Islet of Langerhans (tissue), 1 donor: Measurements from ENCODE around the gene SLC38A7.
A peak's percentile ranks its signal among the peaks of the same experiment; 100 is the strongest.
"Not testable (repeated sequence)": the region's sequence is repeated elsewhere in the genome, so short reads cannot be mapped to it uniquely, and the experiment has no call there.

Experiments
- FAIRE-seq: peaks from one replicate; lab custom pipeline; 2011; peaks lifted over from hg19 to GRCh38; lab: Jason Lieb, UNC

SLC38A7 gene

GRCh38 chr16:58678716-58679115, 5.9 kb downstream of the SLC38A7 start:
- FAIRE-seq = no peak

GRCh38 chr16:58678269-58678668, 6.3 kb downstream of the SLC38A7 start:
- FAIRE-seq = no peak

- no peak for FAIRE-seq
Observed at GRCh38 chr16:58670946-58671583, 13.5 kb downstream of the SLC38A7 start.

GRCh38 chr16:58670177-58670576, 14.4 kb downstream of the SLC38A7 start:
- FAIRE-seq = no peak

GRCh38 chr16:58665200-58665599, 19.4 kb downstream of the SLC38A7 start:
- FAIRE-seq = no peak

- FAIRE-seq = peak; percentile 93
Observed at GRCh38 chr16:58661199-58661830, 23.3 kb downstream of the SLC38A7 start.

- FAIRE-seq = not testable (repeated sequence)
Observed at GRCh38 chr16:58659911-58660310, 24.7 kb downstream of the SLC38A7 start.

- no peak for FAIRE-seq
Observed at GRCh38 chr16:58658796-58659211, 25.8 kb downstream of the SLC38A7 start.

- FAIRE-seq = no peak
Observed at GRCh38 chr16:58656899-58657298, 27.7 kb downstream of the SLC38A7 start.

- FAIRE-seq = no peak
Observed at GRCh38 chr16:58655215-58655596, 29.4 kb downstream of the SLC38A7 start.

GRCh38 chr16:58654560-58655214, 29.9 kb downstream of the SLC38A7 start:
- no peak for FAIRE-seq

- no peak for FAIRE-seq
Observed at GRCh38 chr16:58652741-58653140, 31.8 kb downstream of the SLC38A7 start.

GRCh38 chr16:58651965-58652348, 32.6 kb downstream of the SLC38A7 start:
- no peak for FAIRE-seq

- no peak for FAIRE-seq
Observed at GRCh38 chr16:58649707-58650106, 34.9 kb downstream of the SLC38A7 start.

GRCh38 chr16:58647107-58647506, 37.5 kb downstream of the SLC38A7 start:
- FAIRE-seq = no peak

- no peak for FAIRE-seq
Observed at GRCh38 chr16:58644765-58645487, 39.6 kb downstream of the SLC38A7 start.

- no peak for FAIRE-seq
Observed at GRCh38 chr16:58644108-58644507, 40.5 kb downstream of the SLC38A7 start.

GRCh38 chr16:58640949-58641348, 43.6 kb downstream of the SLC38A7 start:
- FAIRE-seq = no peak

- FAIRE-seq = no peak
Observed at GRCh38 chr16:58639836-58640235, 44.7 kb downstream of the SLC38A7 start.

GRCh38 chr16:58639230-58639629, 45.3 kb downstream of the SLC38A7 start:
- FAIRE-seq = no peak

GRCh38 chr16:58638148-58639036, 46.2 kb downstream of the SLC38A7 start:
- FAIRE-seq = no peak

- FAIRE-seq = not testable (repeated sequence)
Observed at GRCh38 chr16:58637021-58637420, 47.5 kb downstream of the SLC38A7 start.
